SKM-1 (cell line): ENCODE results near the gene BEGAIN.
"Not testable (repeated sequence)": the region's sequence is repeated elsewhere in the genome, so short reads cannot be mapped to it uniquely, and the experiment has no call there.

ENCODE experiments used
- DNase-seq: peaks from one replicate; lab custom pipeline; 2025; ENCODE audit not compliant: unreplicated experiment; lab: John Stamatoyannopoulos, UW

BEGAIN gene

GRCh38 chr14:100524933-100525243 is 62.3 kb downstream of the BEGAIN start:
- DNase-seq, result no peak

GRCh38 chr14:100524233-100524932 is 62.8 kb downstream of the BEGAIN start:
- no peak for DNase-seq

- no peak for DNase-seq
Observed at GRCh38 chr14:100523843-100524169, 63.4 kb downstream of the BEGAIN start.

DNA sequence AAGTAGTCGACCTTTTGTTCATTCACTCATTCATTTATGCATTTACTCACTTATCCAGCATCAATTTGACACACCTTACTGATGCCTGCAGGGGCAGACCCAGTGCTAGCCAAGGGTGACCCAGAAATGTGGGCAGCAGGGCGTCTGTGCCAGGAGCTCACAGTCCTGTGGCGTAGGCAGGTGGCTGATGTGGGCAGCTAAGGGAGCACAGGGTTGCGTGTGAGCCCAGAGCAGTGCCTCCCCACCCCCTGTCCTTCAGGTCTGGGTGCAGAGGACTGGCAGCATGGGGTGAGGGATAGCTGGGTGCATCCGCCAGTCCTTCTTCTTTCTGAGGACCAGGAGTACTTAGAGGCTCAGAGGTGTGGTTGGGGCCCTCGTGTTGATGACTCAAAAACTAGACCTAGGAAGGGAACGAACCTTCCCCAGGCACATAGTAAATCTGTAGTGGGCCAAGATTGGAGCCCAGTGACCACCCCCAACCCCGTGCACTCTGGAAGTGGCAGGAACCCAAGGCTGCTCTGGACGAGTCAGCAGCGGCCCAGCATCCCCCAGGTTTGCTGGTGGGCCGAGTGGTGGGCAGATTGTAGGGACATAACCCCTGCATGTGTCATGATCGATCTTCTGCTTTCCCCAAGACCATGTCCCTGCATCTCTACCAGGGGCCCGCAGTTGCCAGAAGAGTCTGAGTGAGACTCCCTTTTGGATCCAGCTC is 63.9 kb downstream of the BEGAIN start:
- DNase-seq, result no peak

GRCh38 chr14:100522616-100523099 is 64.6 kb downstream of the BEGAIN start:
- no peak for DNase-seq

GRCh38 chr14:100506053-100506452 is 81.2 kb downstream of the BEGAIN start:
- DNase-seq, result not testable (repeated sequence)

- DNase-seq, result no peak
Observed at GRCh38 chr14:100504372-100505078, 82.7 kb downstream of the BEGAIN start.

DNA sequence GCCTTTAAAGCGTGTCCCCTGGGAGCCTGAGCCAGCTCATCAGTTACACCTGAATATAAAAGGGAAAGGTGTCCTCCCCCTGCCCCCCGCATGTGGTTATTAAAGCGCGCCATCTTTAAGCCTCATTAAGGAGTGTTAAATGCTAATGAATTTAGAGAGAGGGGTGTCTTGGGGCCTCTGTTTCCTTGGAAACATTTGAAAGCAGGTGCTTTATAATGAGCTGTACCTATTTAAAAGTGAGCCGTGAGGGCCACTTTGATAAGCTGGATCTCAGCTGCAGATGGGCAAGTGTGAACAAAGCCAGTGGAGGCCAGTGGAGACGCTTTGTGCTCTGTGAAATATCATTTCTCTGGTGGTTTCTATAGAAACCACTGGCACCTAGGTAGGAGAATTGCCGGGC is 84.0 kb downstream of the BEGAIN start:
- DNase-seq, result no peak

GRCh38 chr14:100502622-100503220 is 84.5 kb downstream of the BEGAIN start:
- no peak for DNase-seq

GRCh38 chr14:100500128-100500527 is 87.1 kb downstream of the BEGAIN start:
- no peak for DNase-seq

DNA sequence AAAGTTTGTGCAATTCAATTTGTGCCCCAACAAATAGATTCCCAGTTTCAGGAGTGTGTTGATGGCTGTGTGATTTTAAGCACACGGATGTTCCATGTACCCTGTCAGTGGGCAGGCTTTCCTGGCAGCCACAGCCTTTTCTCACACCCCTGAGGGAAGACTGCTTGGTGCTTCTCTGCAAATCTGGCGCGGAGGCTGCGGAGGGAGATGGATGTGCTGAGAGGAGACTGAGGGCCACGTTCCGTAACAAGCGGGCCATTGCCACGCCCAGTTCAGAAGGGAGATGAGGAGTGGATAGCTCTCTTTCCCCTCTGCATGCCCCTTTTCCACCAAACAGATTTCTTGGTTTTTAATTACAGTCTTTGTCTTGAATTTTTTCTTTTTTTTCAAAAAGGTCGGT is 89.1 kb downstream of the BEGAIN start:
- no peak for DNase-seq

DNA sequence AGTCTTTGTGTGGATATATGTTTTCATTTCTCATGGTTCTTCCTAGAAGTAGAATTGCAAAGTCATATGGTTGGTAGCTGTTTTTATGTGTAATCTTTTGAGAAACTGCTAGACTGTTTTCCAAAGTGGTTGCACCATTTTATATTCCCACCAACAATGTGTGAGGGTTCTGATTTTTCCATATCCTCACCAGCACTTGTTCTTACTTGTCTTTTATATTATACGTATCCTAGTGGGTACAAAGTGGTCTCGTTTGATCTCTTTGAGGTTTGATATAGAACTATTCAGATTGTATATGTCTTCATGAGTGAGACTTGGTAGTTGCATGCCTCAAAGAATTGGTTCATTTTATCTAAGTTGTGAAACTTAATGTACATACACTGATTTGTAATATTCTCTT is 91.3 kb downstream of the BEGAIN start:
- no peak for DNase-seq

DNA sequence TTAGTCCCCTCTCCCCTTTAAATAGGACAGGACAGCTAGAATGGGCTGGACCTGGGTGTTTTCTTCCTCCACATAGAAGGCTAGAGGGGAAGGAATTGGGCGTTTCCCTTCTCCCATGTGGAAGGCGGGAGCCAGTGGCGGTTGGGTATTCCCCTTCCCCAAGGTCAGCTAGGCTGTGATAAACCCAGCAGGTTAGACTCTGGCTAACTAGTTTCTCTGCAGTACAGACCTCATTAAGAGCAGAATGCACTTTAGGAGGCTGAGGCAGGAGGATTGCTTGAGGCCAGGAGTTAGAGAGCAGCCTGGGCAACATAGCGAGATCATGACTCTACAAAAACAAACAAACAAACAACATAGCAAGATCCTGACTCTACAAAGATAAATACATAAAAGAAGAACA is 92.6 kb downstream of the BEGAIN start:
- DNase-seq, result no peak

DNA sequence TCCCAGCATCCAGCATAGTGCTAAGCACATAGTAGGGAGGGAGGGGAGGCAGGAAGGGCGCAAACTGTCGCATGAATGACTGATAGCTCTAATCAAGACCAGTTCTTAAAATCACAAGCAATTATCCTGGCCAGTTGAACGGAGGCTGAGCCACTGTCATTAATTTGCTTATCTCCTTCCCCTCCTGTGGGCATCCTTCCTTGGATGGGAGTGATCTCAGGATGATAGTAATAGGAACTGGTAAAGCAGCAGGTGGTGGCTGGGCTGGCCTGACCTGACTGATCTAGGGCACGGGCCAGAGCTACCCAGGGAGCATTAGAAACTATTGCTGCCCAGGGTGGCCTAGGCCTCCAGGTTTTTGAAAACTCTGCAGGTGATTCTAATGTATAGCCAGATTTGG is 97.0 kb downstream of the BEGAIN start:
- no peak for DNase-seq

DNA sequence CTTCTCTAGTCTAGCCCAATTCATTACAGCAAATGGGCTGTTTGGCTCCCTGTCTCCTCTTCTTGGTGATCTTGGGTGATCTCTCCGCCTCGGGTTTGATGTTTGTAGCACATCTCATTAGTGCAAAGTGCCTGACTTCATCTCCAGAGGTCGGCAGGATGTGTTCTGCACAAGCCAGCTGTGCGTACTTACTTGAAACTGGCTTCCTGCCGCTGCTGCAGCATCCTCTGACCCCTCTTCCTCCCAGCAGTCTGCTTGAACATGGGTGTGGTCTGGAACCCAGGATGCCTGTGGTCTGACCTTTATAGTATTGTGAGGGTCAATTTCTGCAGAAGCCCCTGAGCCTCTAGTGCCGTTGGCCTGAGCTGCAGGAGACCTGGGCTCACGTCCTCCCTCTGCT is 99.2 kb downstream of the BEGAIN start:
- no peak for DNase-seq

DNA sequence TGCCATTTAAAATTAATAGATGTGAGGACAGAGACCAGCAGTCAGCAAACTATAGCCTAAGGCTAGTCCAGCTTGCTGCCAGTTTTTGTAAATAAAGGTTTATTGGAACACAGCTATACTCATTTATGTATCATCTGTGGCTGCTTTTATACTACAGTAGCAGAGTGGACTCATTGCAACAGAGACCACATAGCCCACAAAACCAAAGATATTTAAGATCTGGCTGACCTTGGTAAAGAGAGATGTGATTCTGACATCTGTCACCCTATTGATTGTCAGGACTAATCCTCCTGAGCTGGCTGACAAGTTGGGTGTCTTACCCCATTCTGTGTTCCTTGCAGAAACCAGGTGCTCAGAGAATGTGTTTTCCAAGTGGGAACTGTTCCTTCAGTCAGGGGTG is 99.9 kb downstream of the BEGAIN start:
- no peak for DNase-seq
